GM19468 (cell line): Measurements from ENCODE around the gene KIAA0586.
"Not testable (repeated sequence)": the region's sequence is repeated elsewhere in the genome, so short reads cannot be mapped to it uniquely, and the experiment has no call there.

Experiments
- ATAC-seq: cut with Tn5 transposase; IDR thresholded peaks from one replicate; pipeline ENCODE4 v1.9.1; 2021; ENCODE audit warnings: mild to moderate bottlenecking, moderate library complexity, moderate number of reproducible peaks; ENCODE audit not compliant: unreplicated experiment; ENCODE audit errors: extremely low read depth

The KIAA0586 gene

DNA sequence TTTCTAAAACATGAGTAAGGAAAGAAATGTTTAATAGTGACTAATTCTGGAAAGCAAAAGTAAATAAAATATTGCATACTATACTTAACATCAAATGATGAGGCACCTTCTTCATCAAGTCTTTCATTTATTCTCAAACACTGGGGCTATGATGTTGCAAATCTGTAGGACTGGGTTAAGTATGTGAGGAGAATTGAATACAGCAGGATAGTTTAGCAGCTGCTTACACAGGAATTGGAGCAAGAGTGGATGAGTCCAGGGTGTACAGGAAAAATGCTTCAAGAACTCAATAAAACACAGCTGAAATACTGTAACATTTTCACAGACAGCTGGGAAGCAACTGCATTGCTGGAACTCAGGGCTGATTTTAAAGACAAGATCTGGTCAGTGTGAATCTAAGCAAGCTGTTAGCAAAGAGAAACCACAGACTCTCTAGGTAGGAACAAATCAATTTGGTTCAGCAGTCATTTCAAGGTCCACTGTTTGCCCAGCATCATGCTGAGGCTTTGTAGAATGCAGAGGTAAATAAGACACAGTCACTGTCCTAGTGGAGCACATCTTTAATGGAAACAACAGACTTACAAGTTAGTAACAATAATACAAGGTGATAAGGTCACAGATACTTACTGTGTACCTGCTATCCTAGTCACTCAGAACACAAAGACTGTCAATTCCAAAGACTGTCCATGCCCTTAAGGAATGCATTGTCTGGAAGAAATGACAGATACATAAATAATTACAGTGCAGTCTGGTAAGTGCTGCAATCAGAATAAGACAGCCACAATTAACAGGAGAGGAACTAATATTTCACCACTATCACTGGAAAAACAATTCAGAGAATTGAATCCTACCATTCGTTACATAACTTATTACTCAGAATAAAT is 113.5 kb downstream of the KIAA0586 start:
- ATAC-seq, result no peak

DNA sequence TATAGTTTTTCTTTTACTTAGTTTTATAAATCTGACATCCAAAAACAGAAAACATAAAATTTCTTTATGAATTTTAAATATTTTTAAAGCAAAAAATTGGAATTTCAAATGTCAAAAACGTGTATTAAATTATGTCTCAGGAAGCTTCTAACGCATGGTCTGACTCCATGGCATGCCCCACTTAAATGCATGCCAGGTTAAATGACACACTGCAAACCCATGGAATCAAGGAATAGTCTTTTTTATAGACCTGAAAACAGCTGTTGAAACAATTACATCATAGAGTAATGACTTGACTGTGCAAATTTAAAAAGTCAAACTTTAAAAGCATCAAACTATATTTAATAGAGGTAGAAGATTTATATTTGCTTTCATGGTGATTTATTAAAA is 114.1 kb downstream of the KIAA0586 start:
- no peak for ATAC-seq

DNA sequence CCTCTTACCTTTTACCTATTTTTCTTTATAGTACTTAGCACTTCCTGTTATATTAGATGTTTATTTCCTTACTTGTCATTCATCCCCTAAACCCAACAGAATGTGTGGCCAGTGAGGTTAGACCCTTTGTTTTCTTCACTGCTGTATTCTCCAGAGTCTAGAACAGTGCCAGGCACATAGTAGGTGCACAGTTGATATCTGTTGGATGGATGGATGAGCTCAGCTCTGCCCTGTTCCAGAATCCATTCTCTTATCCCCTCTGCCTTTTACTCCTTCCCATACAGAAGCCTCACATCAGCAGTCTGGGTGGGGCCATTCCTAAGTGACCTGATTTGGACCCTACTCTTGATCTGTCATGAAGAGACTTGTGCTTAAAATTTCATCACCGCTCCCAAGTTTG is 115.7 kb downstream of the KIAA0586 start:
- no peak for ATAC-seq

DNA sequence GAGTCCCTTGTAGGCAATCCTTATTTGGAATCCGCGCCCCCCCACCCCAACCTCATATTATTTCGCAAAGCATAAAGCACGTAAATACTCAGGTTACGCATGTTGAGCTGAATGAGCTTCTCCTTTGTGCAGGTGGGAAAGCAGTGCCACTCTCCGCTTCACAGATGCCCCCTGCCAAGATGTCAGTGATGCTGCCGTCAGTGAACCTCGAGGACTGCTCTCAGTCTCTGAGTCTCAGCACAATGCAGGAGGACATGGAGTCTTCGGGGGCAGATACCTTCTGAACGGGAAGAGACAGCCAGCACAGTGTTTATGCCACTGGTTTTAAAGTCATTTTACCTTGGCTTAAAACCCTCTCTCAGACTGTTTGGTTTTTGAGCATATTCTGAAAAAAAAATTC is 120.1 kb downstream of the KIAA0586 start:
- ATAC-seq, result no peak

DNA sequence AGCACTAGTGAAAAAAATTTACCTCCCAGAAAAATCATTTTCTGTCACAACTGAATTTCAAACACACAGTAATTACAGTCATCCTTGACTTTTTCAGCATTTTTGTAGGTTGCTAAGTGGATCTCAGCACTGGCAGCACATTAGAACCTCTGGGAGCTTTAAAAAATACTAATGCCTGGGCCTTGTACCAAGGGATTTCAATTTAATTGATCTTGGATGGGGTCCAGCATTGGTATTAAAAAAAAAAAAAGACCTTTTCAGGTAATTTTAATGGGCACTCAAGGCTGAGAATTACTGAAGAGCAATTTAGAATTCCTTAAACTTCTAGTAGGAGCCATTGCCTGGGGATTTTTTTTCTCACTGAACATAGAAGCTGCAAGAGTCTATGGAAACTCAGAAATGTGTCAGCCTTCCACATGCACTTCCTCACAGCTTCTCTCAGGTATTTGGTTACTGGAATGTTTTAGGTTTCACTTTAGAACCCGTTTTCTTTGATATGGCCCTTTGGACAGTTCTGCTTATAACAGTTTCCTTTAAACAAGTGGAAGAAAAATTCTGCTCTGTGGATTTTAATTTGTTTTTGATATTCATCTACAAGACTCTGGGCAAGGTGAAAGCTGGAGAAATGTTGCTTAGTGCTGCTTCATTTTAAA is 121.7 kb downstream of the KIAA0586 start:
- no peak for ATAC-seq

DNA sequence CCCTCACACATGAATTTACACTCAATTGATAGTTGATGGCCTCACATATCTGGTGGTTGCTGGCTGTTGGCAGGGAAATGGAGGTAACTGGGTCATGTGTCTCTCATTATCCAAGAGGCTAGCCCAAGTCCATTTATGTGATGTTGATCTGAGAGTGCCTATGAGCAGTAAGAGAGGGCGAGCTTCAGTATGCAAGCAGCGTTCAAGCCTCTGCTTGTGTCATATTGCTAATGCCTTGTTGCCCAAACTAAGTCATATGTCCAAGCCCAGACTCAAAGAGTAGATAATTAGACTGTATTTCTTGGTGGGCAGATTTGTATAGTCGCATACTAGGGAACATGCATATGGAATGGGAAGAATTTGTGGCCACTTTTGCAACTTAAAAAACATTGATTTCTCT is 126.4 kb downstream of the KIAA0586 start:
- no peak for ATAC-seq

DNA sequence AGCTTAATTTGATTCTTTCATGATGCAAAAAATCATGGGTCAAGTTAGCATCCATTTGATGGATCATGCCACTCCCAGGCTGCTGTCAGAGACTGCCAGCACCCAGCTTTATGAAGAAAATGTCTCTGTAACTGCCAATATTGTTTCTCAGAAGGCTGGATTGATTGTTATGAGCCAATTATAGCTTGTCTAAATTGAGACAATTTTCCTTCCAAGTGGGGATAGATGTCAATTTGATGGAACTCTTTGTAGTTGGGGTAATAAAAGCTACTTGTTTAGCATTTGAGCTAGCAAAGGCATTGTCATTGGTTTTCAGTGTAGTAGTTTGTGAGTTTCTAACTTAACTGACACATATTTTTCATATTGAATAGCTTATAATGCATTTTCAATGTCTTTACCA is 128.1 kb downstream of the KIAA0586 start:
- ATAC-seq, result no peak

DNA sequence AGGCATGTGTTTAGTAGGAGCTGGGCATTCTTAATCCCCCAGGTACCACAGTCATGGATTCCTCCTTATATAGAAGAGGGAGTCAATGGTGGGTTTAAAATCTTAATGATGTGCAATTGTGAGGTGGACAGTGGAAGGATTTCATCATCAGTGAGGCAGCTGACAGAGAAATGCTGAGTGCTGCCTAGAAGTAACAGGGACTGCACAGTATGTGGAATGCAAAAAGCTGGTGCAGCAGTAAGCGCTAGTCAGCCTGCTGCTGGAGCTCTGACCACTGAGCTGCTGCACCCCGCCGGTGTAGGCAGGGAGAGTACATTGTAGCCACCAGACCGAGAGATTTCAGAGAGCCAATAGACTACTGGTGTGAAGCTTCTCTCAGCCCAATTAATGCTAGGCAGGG is 129.7 kb downstream of the KIAA0586 start:
- ATAC-seq, result no peak

DNA sequence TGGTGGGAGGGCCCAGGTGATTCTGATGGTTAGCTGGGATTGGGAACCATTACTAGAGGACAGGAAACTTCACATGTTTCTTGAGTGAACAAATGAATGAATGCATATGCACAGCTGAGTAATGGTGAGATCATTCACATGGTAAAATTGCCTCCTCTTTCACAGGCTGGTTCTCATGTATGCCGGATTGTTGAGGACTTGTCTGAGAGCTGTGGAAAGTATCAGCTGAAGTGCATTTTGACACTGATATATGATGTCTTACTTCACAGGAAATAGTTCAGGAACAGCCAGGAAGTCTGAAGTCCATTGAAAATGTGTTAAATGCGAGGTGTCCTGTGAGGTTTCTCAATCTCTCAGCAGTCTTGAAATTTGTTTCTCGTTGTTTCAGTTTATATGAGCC is 132.7 kb downstream of the KIAA0586 start:
- ATAC-seq, result no peak

DNA sequence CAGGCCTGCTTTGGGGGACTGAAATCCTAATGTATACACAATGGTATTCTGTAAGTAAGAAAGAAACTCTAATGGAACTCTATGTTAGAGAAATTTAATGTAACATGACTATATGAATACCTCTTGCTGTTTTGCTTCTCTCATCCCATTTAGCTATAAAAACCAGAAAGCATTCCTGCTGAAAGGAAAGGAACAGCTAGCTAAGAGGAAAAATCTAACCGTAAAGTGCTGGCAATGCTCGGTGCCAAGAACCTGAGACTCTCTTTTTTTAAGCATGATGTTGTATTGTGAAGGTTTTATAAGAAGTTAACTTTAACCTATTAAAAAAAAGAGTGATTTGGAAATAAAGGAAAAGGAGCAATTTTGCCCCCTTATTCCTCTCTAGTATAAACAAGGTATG is 134.6 kb downstream of the KIAA0586 start:
- ATAC-seq, result no peak

DNA sequence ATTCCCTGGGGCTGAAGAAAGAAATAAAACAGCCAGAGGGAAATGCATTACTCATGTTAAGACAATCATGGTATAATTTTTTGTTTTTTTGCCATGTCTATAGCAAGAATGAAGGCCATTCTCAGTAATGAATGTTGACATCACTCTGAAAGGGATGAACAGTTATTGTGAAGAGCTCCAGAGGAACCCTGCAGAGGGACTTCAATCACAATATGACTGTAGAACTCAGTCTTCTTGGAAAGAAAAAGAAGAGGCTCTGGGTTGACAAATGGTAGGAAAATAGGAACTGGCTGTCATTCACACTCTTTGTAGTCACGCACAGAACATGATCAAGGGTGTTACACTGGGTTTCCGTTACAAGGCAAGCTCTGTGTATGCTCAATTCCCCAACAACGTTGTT is 136.5 kb downstream of the KIAA0586 start:
- ATAC-seq, result no peak

DNA sequence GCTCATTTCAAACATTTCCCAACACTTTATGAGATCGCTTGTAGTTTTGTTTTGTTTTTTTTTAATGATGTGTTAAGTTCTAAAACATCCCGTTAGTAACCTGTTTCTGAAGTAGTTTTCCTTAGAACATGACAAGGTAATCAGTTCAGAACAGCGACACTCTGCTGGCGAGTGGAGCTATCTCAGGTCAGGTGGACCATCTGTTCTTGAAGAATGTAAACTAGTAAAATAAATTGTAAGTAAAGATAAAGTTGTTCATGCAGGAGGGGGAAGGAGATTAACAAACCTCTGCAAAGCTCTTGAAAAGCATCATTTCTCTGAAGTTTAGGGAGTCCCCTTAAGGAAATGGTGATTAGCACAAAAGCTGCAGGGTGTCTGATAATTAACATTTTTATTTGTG is 138.3 kb downstream of the KIAA0586 start:
- ATAC-seq, result no peak

DNA sequence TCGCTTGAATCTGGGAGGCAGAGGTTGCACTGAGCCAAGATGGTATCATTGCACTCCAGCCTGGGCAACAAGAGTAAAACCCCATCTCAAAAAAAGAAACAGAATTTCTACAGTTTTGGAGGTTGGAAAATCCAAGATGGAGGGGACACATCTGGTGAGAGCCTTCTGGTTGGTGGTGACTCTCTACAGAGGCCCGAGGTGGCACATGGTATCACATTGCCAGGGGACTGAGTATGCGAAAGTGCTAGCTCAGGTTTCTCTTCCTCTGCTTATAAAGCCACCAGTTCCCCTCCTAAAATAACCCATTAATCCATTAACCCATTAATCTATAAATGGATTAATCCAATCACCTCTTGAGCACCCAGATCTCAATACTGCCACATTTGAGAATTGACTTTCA is 139.5 kb downstream of the KIAA0586 start:
- no peak for ATAC-seq

DNA sequence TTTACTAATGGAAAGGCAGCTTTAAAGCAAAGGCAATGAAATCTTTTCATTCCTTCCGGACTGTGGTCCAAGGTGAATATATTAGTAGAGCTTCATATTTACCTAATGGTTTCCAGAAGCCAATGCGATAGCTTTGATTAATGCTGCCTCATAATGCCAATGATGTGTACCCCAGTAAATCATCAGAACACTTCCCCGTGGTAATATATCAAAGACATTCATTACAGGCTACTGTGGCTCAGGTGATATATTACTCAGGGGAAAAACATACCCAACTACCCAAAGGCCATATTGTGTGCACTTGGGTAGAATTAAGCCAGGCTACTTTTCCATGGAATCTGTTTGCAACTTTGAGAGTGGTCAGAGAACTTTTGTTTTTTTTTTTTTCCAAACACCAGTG is 140.8 kb downstream of the KIAA0586 start:
- no peak for ATAC-seq

DNA sequence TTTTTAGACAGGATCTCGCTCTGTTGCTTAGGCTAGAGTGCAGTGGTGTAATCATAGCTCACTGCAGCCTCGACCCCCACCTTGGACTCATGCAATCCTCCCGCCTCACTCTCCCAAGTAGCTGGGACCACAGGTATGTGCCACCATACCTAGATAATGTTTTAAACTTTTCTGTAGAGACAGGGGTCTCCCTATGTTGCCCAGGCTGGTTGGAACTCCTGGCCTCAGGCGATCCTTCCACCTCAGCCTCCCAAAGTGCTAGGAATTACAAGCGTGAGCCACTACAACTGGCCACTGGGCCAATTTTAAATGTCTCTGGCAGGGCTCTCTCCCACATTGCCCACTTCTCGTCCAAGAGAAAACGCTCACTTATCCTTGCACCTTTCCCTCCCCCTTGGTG is 143.7 kb downstream of the KIAA0586 start:
- ATAC-seq, result no peak

DNA sequence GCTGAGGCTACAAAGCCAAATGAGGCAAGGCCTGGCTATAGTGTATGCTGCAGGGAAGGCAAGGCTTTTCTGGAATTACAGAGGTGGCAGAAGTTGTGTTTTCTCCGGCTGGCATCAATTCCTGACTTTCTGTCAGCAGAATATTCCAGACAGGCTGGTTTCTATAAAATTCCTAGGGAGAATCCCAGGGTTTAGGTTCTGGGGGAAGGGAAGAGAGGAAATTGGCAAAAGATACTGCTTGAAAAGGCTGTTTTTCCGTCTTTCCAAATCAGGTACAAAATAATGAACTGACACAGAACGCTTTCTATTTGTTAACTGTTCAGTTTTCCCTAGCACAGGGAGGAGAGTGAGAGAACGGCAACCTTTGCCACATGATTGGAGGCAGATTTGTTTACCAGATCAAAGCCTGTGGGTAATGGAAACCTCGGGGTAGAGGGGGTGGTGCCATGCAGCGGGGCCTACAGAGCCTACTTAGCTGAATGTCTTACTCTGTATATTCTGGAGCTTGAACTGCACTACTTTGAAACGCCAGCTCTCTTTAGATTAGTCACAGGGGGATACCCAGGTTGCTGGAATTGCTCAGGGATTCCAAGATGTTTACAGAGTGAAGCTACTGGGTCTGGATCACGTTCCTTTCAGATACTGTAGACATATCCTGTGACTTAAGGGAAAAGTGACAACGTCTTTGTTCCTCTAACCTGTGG is 144.4 kb downstream of the KIAA0586 start:
- no peak for ATAC-seq

DNA sequence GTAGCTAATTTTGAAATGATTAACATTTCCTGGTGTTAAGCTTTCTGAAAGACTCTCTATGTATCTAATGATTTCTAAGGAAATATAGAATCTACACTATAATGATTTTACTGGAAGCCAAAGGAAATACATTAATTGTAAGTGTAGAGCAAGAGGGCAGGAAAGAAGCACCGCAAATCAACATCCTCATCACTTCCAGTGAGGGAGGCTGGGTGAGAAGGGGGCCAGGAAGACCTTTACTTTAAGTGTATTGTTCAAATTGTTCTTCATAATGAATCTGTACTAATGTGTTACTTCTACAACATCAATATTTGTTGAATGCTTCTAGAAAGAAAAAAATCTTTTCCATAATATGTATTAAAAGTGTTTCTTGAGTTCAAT is 144.9 kb downstream of the KIAA0586 start:
- no peak for ATAC-seq

DNA sequence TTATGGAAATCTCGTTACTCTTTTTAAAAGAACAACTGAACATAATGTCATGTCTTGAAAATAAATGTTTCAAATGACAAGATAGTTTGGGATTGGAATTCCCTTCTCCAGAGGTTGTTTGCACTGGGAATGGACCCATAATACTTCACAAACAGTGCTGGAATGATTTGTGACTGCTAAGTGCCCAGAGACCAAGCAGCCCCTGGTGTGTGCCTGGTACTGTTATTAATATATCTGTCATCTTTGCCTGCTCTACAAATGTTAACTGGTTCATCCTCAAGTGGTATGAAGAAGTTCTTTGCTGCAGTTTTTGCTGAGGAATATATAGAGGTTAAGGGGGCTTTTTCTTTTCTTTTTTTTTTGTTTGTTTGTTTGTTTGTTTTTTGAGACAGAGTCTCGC is 145.3 kb downstream of the KIAA0586 start:
- ATAC-seq, result no peak

DNA sequence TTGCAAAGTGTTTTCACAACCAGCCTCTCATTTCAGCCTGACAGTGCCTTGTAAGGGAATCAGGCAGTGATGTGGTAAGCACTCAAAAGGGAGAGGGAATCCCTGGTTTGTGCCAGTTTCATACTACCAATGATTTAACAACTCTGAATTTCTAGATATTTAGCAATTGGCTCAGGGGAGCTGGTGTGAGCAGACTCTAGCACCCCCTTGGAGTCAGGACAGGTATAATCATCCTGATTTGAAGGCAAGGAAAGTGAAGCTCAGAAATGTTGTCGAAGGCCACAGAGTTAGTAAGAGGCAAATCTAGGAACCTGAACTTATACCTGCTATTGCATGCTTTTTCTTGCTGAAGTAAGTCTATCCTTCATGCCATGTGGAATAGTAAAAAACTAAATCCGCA is 147.1 kb downstream of the KIAA0586 start:
- no peak for ATAC-seq

DNA sequence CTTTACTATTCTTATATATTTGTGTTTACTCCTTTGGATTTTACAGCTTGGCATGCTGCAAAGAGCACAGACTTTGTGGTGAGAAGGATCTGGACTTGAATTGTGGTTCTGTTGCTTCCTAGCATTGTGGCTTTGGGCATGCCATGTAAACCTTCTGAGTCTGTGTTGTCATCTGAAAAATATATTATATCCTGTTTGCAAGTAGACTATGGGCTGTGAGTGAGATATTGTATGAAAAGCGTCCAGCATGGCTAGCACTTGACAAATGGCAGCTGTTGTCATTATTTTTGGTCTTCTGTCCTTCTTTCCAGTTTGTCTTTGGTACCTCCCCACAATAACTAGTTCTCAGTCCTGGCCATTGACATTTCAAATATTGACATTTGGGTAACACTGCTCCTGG is 148.4 kb downstream of the KIAA0586 start:
- ATAC-seq, result no peak

DNA sequence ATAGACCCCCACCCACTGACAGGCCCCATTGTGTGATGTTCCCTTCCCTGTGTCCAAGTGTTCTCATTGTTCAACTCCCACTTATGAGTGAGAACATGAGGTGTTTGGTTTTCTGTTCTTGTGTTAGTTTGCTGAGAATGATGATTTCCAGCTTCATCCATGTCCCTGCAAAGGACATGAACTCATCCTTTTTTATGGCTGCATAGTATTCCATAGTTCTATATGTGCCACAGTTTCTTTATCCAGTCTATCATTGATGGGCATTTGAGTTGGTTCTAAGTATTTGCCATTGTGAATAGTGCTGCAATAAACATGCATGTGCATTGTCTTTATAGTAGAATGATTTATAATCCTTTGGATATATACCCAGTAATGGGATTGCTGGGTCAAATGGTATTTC is 152.5 kb downstream of the KIAA0586 start:
- not testable (repeated sequence) for ATAC-seq
